Stimulated activated CD4-positive, alpha-beta T cell treated with anti-CD3 and anti-CD28 coated beads, Interleukin-4, amount 100 ng/mL, for 48 hours (primary cell): ENCODE data around the gene ZNF320.
"Not testable (repeated sequence)": the region's sequence is repeated elsewhere in the genome, so short reads cannot be mapped to it uniquely, and the experiment has no call there.

Experiments
- DNase-seq, 2 donors: peaks; one replicate each; pipeline ENCODE4 v3.0.0-alpha.2; 2020; ENCODE audit warnings: low read depth in 2 of 2

ZNF320 gene

DNA sequence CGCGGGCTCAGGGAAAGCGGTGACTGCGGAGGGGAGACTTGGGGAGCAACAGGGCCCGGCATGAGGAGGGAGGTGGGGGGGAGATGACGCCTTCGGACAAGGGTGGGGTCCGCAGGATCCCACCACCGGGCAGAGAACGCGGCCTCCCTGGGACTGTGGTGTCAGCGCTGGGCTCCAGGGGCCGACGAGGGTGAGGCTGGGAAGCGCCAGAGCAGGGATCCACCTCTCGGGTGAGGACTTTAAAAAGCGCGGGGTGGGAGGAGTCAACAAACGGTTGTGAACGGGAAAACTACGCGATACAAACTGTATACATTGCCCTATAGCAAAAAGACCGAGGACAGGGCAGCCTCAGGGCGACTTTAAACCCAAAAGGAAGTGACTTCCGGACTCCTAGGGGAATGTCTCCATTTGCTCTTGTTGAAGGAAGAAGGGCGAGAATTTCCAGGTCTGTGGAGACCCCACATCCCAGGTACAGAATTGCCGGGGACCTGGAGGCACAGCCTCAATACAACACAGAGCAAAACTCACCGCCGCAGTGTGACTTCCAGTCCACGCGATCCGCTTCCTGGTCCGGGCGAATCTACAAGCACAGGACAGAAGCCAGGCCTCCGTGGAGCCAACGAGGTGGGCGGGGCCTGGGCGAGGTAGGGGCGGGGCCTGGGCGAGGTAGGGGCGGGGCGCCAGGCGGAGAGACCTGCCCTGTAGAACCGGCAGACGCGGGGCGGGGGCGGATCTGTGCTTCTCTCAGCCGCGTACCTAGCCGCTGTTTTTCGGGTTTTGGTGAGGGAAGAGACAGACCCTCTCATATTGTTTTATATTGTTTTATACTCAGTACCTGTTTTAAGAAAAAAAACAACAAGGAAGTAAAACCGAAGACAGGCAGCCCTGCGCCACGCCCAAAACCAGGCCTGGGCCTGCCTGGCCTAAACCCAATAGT, 25.7 kb upstream of the ZNF320 start, which contains the start of gene ZNF888:
Gene ZNF888 (minus strand): TSS at position 588 of the 937 bp plus-strand sequence. CDS start 5,555 bp downstream, outside the sequence.
- peak; percentile 73 to 82 for DNase-seq

- DNase-seq, result no peak
Observed at GRCh38 chr19:52917531-52917930, 20.1 kb upstream of the ZNF320 start.

DNA sequence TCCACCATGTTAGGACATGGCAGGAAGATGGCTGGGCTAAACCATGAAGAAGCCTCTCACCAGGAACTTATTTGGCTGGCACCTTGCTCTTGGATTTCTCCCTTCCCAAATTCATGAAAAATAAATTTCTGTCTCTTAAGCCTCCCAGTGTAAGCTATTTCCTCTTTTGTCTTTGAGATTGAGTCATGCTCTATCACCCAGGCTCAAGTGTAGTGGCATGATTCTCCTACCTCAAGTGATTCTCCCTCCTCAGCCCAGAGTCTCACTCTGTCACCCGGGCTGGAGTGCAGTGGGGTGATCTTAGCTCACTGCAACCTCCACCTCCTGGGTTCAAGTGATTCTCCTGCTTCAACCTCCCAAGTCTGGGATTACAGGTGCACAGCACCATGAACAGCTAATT, 13.2 kb upstream of the ZNF320 start:
- DNase-seq, result no peak

DNA sequence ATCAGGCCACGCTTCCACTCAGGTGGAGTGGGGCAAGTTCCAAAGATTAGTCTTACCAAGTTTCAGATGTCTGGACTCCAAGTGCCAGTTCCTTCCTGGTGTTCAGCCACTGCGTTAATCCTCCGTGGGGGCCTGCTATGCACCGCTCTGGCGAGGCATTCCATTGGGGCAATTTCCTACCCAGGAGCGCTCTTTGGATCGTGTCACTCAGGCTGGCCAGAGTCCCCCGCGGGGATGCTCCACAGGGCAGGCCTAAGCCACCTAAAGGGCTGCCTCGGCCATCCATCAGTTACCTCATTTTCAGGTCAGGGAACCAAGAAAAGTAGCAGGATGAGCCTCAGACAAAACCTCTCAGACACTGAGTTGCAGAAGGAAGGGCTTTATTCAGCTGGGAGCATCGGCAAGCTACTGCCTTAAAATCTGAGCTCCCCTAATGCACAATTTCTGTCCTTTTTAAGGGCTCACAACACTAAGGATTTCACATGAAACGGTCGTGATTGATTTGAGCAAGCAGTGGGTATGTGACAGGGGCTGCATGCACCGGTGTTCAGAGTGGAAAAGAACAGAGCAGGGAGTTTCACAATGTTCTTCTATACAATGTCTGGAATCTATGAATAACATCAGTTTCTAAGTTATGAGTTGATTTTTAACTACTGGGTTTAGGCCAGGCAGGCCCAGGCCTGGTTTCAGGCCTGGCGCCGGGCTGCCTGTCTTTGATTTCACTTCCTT, 6.8 kb upstream of the ZNF320 start:
- not testable (repeated sequence) for DNase-seq

GRCh38 chr19:52901842-52902241, 4.4 kb upstream of the ZNF320 start:
- DNase-seq, result no peak

DNA sequence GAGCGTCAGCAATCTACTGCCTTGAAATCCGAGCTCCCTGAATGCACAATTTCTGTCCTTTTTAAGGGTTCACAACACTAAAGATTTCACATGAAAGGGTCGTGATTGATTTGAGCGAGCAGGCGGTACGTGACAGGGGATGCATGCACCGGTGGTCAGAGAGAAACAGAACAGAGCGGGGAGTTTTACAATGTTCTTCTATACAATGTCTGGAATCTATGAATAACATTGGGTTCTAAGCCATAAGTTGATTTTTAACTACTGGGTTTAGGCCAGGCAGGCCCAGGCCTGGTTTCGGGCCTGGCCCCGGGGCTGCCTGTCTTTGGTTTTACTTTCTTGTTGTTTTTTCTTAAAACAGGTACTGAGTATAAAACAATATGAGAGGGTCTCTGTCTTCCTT, 1.2 kb upstream of the ZNF320 start:
- DNase-seq, result not testable (repeated sequence)

DNA sequence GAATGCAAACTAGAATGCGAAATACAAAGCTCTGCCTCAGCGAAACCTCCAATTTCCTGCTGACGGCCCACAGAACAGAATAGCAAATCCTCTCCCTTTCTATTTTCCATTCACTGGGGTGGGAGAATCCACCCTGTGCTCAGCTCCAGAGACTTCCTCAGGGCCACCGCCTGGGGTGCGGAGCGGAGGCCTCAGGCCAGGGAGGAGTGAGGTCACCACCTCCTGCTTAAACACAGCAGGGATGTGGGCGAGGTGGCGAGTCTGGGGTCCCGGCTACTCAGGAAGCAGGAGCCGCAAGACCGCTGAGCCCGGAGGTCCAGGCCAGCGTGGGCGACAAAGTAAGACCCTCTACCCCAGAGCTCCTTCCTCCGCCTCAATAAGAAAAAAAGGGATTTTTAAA, 666 bp upstream of the ZNF320 start:
- DNase-seq, result no peak

- no peak for DNase-seq
Observed at GRCh38 chr19:52896431-52897137, 851 bp downstream of the ZNF320 start.

DNA sequence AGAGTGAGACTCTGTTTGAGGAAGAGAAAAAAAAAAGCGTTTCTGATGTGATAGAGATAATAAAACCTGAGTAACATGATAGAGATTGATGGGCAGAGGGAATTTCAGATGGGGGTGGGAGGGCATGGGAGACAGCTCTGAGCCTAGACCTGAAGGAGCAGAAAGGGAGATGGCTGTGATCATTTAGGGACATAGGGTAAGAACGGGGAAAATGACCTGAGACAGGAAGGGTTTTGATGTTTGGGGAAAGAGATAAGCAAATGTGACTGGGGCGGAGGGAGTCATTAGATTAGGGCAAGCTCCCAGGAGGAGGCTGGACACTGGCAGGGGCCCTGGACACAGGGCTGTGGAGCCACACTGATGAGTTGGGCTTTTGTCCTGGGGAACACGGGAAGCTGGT, 6.1 kb downstream of the ZNF320 start:
- DNase-seq, result no peak

- DNase-seq, result no peak
Observed at GRCh38 chr19:52889931-52890330, 7.5 kb downstream of the ZNF320 start.

GRCh38 chr19:52889076-52889475, 8.4 kb downstream of the ZNF320 start:
- DNase-seq, result no peak

DNA sequence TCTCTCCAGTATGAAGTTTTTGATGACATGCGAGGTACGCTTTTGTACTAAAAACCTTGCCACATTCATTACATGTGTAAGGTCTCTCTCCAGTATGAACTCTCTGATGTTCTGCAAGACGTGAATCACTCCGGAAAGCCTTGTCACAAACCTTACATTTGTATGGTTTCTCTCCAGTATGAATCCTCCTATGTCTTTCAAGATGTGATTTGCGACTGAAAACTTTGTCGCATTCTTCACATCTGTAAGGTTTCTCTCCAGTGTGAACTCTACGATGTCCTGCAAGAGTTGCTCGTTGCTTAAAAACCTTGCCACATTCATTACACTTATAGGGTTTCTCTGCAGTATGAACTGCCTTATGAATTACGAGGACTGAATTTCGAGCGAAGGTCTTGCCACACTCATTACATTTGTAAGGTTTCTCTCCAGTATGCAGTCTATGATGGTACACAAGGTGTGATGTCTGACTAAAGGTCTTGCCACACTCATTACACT, 16.5 kb downstream of the ZNF320 start:
- DNase-seq, result no peak

DNA sequence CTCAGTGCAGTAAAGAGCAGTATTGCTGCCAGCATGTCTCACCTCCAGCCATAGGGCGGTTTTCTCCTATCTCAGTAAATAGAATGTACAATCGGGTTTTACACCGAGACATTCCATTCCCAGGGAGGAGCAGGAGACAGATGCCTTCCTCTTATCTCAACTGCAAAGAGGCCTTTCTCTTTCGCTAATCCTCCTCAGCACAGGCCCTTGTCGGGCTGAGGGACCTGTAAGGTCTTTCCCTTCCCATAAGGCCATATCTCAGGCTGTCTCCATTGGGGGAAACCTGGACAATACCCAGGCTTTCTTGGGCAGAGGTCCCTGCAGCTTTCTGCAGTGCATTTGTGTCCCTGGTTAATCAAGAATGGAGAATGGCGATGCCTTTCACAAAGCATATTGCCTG, 24.4 kb downstream of the ZNF320 start:
- not testable (repeated sequence) for DNase-seq

DNA sequence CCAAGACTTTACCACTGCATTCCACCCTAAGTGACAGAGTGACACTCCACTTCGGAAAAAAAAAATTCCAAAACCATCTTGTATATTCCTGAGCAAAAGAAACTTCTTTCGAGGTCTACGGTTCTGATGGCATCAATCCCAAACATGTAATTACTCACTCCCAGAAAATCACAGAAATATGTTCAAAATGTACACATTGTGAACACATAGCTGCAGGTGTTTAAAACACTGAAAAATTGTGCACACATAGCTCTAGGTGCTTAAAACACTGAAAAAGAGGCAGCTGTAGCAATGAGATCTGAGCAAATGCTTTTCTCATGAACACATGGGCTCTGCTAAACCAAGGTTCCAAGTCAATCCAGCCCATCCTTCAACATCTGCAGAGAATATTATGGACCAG, 26.0 kb downstream of the ZNF320 start:
- DNase-seq, result no peak

- DNase-seq, result not testable (repeated sequence)
Observed at GRCh38 chr19:52868031-52868430, 29.4 kb downstream of the ZNF320 start.

DNA sequence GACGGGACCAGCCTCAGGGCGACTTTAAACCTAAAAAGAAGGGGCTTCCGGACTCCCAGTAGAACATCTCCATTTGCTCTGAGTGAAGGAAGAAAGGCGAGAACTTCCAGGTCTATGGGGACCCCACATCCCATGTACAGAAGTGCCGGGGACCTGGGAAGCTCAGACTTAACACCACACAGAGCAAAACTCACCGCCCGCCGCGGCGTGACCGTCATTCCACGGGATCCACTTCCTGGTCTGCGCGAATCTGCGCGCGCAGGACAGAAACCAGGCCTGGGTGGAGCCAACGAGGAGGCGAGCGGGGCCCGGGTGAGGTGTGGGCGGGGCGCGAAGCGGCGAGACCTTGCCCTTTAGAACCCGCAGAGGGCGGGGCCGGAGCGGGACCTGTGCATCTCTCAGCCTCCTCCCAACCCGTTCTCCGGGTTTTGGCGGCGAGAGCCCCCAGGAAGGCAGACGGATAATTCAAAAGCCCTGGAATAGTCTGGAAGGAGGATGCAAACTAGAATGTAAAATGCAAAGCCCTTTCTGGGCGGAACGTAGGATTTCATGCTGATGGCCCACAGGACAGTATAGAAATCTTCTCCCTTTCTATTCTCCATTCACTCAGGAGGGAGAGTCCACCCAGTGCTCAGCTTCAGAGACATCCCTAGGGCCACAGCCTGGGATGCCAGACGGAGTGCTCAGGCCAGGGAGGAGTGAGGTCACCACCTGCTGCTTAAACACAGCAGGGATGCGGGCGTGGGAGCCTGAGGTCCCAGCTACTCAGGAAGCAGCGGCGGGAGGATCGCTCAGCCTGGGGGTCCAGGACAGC, 39.9 kb downstream of the ZNF320 start, which contains the start of gene ZNF468:
Gene ZNF468 (minus strand): TSS at position 242 of the 814 bp plus-strand sequence. CDS start 3,347 bp downstream, outside the sequence.
- DNase-seq, result peak; percentile 40 to 54

DNA sequence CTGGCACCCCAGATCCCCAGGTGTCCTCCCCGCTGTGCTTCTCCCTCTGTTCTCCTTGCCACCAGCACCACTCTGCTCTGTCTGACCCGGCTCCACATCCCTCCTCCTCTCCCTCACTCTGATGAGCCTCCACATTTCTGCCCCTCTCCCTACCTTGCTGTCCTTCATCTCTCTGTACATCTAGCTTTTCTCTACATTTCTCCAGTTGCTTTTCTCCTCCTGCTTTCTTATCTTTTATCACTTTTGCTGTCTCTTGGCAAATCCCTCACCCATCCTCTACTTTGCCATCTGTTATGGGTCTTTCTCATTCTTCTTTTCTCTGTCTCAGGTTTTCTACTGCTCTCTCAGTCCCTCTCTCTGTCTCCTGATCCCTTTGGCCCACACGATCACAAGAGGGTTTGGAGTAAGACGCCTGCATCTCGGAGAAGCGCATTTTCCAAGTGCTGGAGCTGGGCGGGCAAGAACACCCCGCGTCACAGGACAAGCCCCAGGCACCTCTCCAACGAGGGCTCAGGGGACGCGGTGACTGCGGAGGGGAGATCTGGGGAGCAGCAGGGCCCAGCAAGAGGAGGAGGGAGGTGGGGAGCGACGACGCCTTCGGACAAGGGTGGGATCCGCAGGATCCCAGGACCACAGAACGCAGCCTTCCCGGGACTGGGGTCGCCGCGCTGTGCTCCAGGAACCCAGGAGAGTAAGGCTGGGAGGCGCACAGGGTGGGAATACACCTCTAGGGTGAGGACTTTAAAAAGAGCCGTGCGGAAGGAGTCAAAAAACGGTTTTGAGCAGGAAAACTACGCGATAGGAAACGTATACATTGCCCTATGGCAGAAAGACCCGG, 40.7 kb downstream of the ZNF320 start:
- DNase-seq, result not testable (repeated sequence)
